Colonic mucosa (tissue), 4 donors: Measurements from ENCODE around the gene TMTC2. TPM values are rescaled to one million over a fixed set of nuclear protein-coding genes. Genes with fewer than 3 reads are reported as not detected.

Experiments
- DNase-seq: peaks from one replicate; pipeline ENCODE4 v3.0.0-alpha.2; 2020
- H3K27ac ChIP-seq: fragments of 200-600 bp; one replicate; pipeline ENCODE4 v1.8.0; 2021
- H3K27me3 ChIP-seq: fragments of 200-600 bp; one replicate; pipeline ENCODE4 v1.8.0; 2021
- H3K36me3 ChIP-seq: fragments of 200-600 bp; one replicate; pipeline ENCODE4 v1.8.0; 2021
- H3K4me1 ChIP-seq: fragments of 200-600 bp; one replicate; pipeline ENCODE4 v1.8.0; 2021; ENCODE audit warnings: mild to moderate bottlenecking
- H3K4me3 ChIP-seq: fragments of 200-600 bp; one replicate; pipeline ENCODE4 v1.8.0; 2021
- H3K9ac ChIP-seq, 2 donors: one replicate each; pipeline ENCODE4 v1.7.0; 2013; ENCODE audit warnings: control low read depth in 2 of 2, low read depth in 2 of 2, low read length in 2 of 2
- H3K9me3 ChIP-seq: fragments of 200-600 bp; one replicate; pipeline ENCODE4 v1.8.0; 2021
- CTCF ChIP-seq: fragments of 200-600 bp; IDR thresholded peaks from one replicate; pipeline ENCODE4 v1.8.0; 2022; ENCODE audit warnings: antibody characterized with exemption, mild to moderate bottlenecking
- intact Hi-C: fragments of 100-400 bp; cut with DNase I; formaldehyde crosslinking; loops from one replicate; pipeline ENCODE4 v1.14.1; 2022
- total RNA-seq, 2 donors: library from RNA; stranded (reverse); fragmentation: NEBNext Ultra II Directional in 1 of 2; extraction: Animal tissue kit (Norgen Biotek cat#: 25700) in 1 of 2; gene quantifications; one replicate each; pipeline ENCODE4 v1.2.1, GENCODE V29; 2021
- donor health status: healthy.
- donor health status: DM: no; HTN: no; CAD: no.
- donor health status: DM: no; HTN: no; CAD: no.

TMTC2 gene
- total RNA-seq, 2 donors from 2014 or later, result 12.2 to 20.6 TPM

DNA sequence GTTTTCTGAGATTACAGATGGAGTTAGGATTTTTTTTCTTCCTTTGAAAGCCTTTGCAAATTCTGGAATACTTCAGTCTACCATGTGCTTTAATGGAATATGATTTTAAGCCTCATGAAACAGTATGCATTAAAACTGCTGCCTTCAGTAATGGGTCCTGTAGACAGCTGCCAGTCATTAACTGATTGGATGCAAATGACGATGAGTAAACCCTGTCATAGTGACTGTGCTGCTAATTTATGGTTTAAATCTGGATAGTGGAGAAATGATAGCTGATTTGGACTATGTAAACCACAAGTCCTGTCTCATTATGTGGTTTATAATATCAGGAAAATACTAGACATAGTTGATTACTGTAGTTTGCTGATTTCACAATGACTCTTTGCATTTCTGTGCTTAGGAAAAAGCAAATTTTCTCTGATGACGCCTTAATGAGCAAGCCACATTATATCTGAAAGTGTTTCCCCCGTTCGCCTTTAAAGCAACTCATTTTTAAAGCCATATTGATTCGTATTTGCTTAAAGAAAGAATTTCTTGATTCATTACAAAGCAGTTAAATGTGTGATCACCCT is 217.6 kb downstream of the TMTC2 start:
- TF ChIP-seq CTCF, result no peak
- no peaks in the 10 kb centered on the region for H3K36me3 ChIP-seq
- intact Hi-C loops, result no loop called here
- no peaks in the 10 kb centered on the region for H3K9me3 ChIP-seq
- H3K27ac ChIP-seq, result no peak overlapping the region
- H3K4me1 ChIP-seq, result no peaks in the 10 kb centered on the region
- DNase-seq, result no peak
- H3K9ac ChIP-seq, result no peak overlapping the region
- H3K4me3 ChIP-seq, result no peak overlapping the region
- no peaks in the 10 kb centered on the region for H3K27me3 ChIP-seq

- Histone ChIP-seq H3K36me3 (no peaks in the 10 kb centered on the region), H3K4me3 (no peak overlapping the region), H3K9me3 (no peaks in the 10 kb centered on the region), H3K27me3 (no peaks in the 10 kb centered on the region), H3K27ac (no peak overlapping the region), H3K4me1 (no peaks in the 10 kb centered on the region), H3K9ac (no peak overlapping the region)
- intact Hi-C loops, result no loop called here
- DNase-seq, result no peak
- TF ChIP-seq CTCF, result no peak
Measured at GRCh38 chr12:82910246-82910893, 223.7 kb downstream of the TMTC2 start.

DNA sequence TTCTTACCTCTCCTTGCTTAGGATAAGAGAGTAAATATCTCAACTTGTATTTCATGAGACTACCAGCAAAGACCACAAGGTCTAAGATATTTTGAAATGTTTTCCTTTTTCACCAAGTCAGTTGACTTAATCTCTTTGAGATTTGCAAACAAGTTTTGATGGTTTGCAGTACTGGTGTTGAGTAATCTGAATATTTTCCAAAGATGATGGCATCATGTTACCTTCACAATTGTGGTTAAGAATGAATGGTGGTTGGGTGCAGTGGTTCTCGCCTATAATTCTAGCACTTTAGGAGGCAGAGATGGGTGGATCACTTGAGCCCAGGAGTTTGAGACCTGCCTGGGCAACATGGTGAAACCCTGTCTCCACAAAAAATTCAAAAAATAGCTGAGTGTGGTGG is 225.7 kb downstream of the TMTC2 start:
- no peaks in the 10 kb centered on the region for H3K4me1 ChIP-seq
- no peak overlapping the region for H3K9ac ChIP-seq
- no peak overlapping the region for H3K27ac ChIP-seq
- no peaks in the 10 kb centered on the region for H3K9me3 ChIP-seq
- H3K4me3 ChIP-seq, result no peak overlapping the region
- intact Hi-C loops, result no loop called here
- no peaks in the 10 kb centered on the region for H3K27me3 ChIP-seq
- no peaks in the 10 kb centered on the region for H3K36me3 ChIP-seq
- TF ChIP-seq CTCF, result no peak
- no peak for DNase-seq

- H3K27me3 ChIP-seq, result no peaks in the 10 kb centered on the region
- H3K4me1 ChIP-seq, result no peaks in the 10 kb centered on the region
- intact Hi-C loops, result no loop called here
- H3K27ac ChIP-seq, result no peak overlapping the region
- no peak overlapping the region for H3K4me3 ChIP-seq
- no peaks in the 10 kb centered on the region for H3K36me3 ChIP-seq
- TF ChIP-seq CTCF, result no peak
- no peak for DNase-seq
- H3K9ac ChIP-seq, result no peak overlapping the region
- H3K9me3 ChIP-seq, result no peaks in the 10 kb centered on the region
Measured at GRCh38 chr12:82919388-82920054, 232.8 kb downstream of the TMTC2 start.

DNA sequence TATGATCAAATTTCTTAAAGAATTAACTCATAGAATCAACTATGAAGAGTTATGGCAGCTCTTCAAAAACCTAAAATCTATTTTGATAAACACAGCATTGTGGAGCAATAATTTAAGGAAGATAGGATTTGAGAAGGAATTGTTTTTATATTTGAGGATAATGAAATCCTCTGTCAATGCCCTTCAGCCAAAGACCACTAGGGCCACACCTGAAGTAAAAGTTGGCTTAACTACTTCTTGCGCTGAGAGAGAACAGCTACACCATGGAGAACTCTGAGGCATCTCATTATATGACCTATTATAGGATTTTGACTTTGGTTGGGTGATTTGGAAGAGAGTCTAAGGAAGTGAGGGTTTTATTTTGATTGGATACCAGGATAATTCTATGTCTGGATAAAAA is 237.2 kb downstream of the TMTC2 start:
- H3K27ac ChIP-seq, result no peak overlapping the region
- no peaks in the 10 kb centered on the region for H3K27me3 ChIP-seq
- H3K9me3 ChIP-seq, result no peaks in the 10 kb centered on the region
- H3K9ac ChIP-seq, result no peak overlapping the region
- DNase-seq, result no peak
- intact Hi-C loops, result no loop called here
- no peak overlapping the region for H3K4me3 ChIP-seq
- TF ChIP-seq CTCF, result no peak
- H3K4me1 ChIP-seq, result no peaks in the 10 kb centered on the region
- no peaks in the 10 kb centered on the region for H3K36me3 ChIP-seq
